WI38 (cell line): ENCODE measurements around the gene VSIG10.

Source experiments
- H3K4me3 ChIP-seq: 2 replicates; pipeline ENCODE4 v1.5.1; 2011; ENCODE audit warnings: low read depth, mild to moderate bottlenecking, control low read depth, low read length
- TF ChIP-seq, protein P1 (sequence below): IDR thresholded peaks from 2 replicates; pipeline ENCODE4 v1.5.1; 2012; ENCODE audit warnings: low read depth, mild to moderate bottlenecking, control low read depth, low read length

Gene VSIG10

DNA sequence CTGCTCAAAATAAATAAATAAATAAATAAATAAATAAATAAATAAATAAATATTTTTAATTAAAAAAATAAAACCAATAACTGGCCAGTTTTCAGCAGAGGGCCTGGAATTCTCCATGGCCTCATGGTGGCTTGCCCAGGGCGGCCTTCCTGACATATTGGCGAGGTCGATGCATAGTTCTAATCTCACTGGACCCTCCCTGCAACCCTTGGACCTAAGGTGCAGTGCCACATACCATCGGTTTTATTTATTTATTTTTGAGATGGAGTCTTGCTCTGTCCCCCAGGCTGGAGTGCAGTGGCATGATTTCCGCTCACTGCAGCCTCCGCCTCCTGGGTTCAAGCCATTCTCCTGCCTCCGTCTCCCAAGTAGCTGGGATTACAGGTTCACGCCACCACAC lies 3.9 kb upstream of the VSIG10 start:
- no peak overlapping the region for H3K4me3 ChIP-seq
- TF ChIP-seq, protein P1, sequence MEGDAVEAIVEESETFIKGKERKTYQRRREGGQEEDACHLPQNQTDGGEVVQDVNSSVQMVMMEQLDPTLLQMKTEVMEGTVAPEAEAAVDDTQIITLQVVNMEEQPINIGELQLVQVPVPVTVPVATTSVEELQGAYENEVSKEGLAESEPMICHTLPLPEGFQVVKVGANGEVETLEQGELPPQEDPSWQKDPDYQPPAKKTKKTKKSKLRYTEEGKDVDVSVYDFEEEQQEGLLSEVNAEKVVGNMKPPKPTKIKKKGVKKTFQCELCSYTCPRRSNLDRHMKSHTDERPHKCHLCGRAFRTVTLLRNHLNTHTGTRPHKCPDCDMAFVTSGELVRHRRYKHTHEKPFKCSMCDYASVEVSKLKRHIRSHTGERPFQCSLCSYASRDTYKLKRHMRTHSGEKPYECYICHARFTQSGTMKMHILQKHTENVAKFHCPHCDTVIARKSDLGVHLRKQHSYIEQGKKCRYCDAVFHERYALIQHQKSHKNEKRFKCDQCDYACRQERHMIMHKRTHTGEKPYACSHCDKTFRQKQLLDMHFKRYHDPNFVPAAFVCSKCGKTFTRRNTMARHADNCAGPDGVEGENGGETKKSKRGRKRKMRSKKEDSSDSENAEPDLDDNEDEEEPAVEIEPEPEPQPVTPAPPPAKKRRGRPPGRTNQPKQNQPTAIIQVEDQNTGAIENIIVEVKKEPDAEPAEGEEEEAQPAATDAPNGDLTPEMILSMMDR = no peak

DNA sequence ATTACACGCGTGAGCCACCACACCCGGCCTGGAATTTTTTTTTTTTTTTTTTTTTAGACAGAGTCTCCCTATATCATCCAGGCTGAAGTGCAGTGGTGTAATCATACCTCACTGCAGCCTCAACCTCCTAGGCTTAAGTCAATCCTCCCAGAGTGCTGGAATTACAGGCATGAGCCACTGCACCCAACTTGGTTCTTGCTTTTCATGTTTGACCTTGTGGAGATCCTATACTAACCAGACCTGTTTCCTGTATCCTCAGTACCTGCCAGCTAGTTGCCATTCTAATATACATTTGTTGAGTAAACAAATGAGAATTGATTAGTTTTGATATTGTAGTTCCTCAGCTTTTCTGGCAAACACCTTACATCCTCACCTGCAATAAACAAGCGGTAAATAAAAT lies 3.2 kb upstream of the VSIG10 start:
- no peak overlapping the region for H3K4me3 ChIP-seq
- TF ChIP-seq, protein P1 = no peak

DNA sequence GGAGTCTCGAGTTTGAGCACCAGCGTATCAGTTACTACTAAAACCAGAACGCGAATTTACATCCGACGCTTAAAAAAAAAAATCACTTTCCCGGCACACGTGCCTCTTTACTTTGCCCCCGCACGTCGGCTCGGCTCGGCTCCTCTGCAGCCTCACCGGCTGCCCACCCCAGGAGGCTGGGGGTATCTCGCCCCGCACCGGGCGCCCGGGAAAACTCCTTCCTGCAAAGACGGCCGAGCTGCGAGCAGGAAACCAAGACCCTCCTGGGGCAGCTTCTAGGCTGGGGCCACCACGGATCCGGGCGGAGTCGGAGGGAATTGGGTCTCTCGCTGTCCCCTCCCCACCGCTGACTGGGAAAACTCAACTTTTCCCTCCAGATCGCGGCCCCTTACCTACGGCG lies 610 bp downstream of the VSIG10 start:
- peak overlapping the region; percentile 76 for H3K4me3 ChIP-seq
- TF ChIP-seq, protein P1 = no peak

DNA sequence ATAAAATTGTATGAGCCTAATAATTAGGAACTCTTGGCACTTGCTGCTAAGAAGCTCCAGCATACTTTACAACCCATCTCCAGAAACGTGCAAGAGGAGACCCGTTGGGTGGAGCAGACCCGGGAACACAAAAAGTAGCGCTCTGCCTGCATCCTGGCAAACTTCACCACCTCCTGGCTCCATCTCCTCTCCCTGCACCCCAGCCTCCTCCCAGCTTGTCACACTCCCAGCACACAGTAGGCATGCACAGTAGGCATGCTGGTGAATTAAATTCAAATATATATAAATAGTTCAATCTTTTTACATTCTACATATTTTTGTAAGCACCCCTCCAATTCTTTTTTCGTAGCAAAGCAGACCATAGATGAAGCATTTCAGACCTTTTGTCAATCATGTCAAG lies 1.2 kb downstream of the VSIG10 start:
- peak overlapping the region; percentile 76 for H3K4me3 ChIP-seq
- TF ChIP-seq, protein P1 = no peak

DNA sequence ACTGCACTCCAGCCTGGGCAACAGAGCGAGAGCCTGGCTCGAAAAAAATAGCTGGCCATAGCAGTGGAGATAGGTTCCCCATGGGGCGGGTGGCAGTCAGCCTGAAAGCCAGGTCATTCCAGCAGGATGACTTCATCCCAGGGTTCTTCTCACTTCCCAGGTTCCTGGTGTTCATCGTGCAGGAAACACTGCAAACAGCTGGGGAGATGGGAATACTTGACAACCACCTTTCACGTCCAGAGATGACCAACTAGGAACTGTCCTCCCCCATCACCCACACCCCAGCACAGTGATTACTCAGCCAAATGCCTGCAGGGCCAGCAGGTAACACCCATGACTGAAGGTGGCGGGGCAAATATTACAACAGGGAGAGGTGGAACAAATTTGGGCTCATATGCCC lies 1.7 kb downstream of the VSIG10 start:
- no peak overlapping the region for H3K4me3 ChIP-seq
- TF ChIP-seq, protein P1 = no peak

DNA sequence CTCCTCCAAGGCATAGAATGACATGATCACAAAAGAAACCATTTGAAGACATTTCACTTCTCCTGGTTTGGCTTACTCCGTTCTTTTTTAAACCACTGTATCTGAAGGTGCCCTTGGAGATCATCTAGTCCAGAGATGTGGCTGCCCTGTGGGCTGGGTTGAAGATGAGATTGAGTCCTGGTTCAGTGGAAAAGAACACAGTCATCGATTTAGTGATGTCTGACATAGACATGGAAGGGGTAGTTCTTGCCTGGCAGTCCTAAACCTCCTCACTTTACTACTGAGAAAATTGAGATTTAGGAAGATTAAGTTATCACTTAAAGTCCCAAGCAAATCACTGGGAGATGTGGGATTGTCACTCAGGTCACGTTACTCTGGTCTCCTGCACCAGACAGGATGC lies 2.8 kb downstream of the VSIG10 start:
- no peak overlapping the region for H3K4me3 ChIP-seq
- TF ChIP-seq, protein P1 = no peak

DNA sequence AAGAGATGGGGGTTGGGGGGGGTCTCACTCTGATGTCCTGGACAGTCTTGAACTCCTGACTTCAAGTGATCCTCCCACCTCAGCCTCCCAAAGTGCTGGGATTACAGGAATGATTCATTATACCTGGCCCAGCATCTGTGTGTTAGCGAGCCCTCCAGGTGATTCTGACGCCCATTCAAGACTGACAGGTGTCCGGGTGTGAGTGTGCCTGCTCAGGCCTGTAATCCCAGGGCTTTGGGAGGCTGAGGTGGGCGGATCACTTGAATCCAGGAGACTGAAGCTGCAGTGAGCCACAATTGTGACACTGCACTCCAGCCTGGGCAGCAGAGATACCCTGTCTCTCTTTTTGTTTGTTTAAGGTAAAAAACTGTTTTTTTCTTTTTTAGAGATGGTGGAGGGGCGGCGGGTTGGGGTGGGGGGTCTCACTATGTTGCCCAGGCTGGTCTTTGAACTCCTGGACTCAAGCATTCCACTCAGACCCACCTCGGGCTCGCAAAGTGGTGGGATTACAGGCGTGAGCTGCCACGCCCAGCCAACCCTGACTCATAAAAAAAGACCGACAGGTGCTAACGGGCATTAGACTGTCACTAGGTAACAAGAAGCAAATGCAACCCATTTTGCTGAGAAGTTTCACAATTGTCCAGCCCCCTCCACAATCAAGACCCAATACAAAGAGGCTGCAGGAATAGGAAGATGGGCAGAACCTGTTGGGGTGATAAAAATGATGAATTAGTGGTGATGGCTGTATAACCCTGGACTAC lies 4.7 kb downstream of the VSIG10 start:
- TF ChIP-seq, protein P1 = no peak

More for the DNA sequence above, 4.7 kb downstream of the VSIG10 start:
- no peak overlapping the region for H3K4me3 ChIP-seq
